MCF 10A (cell line): ENCODE measurements around the gene C1orf174. TPM values are rescaled to one million over a fixed set of nuclear protein-coding genes. Genes with fewer than 3 reads are reported as not detected.

Source experiments
- BruUV-seq: library from RNA; stranded (reverse); fragments of 400-500 nt; replicated peaks from 2 replicates; lab custom pipeline; 2021; lab: Mats Ljungman, UMichigan
- CTCF ChIA-PET: fragments of 300-600 bp; sonication (Branson Sonifier 250); formaldehyde crosslinking; extraction: SDS; loops from one replicate; lab custom pipeline; 2021; ENCODE audit warnings: antibody characterized with exemption, inconsistent platforms; lab: Yijun Ruan, JAX
- POLR2A ChIA-PET: fragments of 300-600, 350-650 bp; sonication (Branson Sonifier 250); formaldehyde crosslinking; extraction: SDS; loops from one replicate; lab custom pipeline; 2020; ENCODE audit warnings: antibody characterized with exemption, inconsistent platforms; lab: Yijun Ruan, JAX
- DNase-seq: peaks from one replicate; pipeline ENCODE4 v3.0.0-alpha.2; 2018; ENCODE audit not compliant: unreplicated experiment
- H3K27ac Mint-ChIP-seq: one replicate; pipeline ENCODE4 v1.8.0; 2022; ENCODE audit warnings: mild to moderate bottlenecking, low read depth, mixed read lengths; ENCODE audit not compliant: unreplicated experiment
- H3K27me3 Mint-ChIP-seq: one replicate; pipeline ENCODE4 v1.8.0; 2022; ENCODE audit warnings: mixed read lengths; ENCODE audit not compliant: insufficient read depth, unreplicated experiment
- H3K36me3 Mint-ChIP-seq: one replicate; pipeline ENCODE4 v1.8.0; 2022; ENCODE audit warnings: mild to moderate bottlenecking, moderate library complexity, mixed read lengths; ENCODE audit not compliant: insufficient read depth, unreplicated experiment
- H3K4me1 Mint-ChIP-seq: one replicate; pipeline ENCODE4 v1.8.0; 2022; ENCODE audit warnings: mixed read lengths; ENCODE audit not compliant: insufficient read depth, unreplicated experiment
- H3K4me3 Mint-ChIP-seq: one replicate; pipeline ENCODE4 v1.8.0; 2022; ENCODE audit warnings: mild to moderate bottlenecking, moderate library complexity, mixed read lengths; ENCODE audit not compliant: unreplicated experiment
- H3K9me3 Mint-ChIP-seq: one replicate; pipeline ENCODE4 v1.8.0; 2022; ENCODE audit warnings: mixed read lengths; ENCODE audit not compliant: unreplicated experiment
- intact Hi-C: fragments of 100-400 bp; cut with micrococcal nuclease; formaldehyde crosslinking; loops from 2 replicates; pipeline ENCODE4 v1.14.1; 2022
- total RNA-seq: library from RNA; stranded (reverse); gene quantifications from 2 replicates; pipeline ENCODE4 v1.2.3, GENCODE V29; 2022
- TF ChIP-seq, protein P1 (sequence below): fragments of 200-600 bp; IDR thresholded peaks from one replicate; pipeline ENCODE4 v1.8.0; 2022; ENCODE audit warnings: antibody characterized with exemption, mild to moderate bottlenecking; ENCODE audit not compliant: unreplicated experiment

The C1orf174 gene
- total RNA-seq, 1 experiment from 2014 or later: 24.4 TPM

DNA sequence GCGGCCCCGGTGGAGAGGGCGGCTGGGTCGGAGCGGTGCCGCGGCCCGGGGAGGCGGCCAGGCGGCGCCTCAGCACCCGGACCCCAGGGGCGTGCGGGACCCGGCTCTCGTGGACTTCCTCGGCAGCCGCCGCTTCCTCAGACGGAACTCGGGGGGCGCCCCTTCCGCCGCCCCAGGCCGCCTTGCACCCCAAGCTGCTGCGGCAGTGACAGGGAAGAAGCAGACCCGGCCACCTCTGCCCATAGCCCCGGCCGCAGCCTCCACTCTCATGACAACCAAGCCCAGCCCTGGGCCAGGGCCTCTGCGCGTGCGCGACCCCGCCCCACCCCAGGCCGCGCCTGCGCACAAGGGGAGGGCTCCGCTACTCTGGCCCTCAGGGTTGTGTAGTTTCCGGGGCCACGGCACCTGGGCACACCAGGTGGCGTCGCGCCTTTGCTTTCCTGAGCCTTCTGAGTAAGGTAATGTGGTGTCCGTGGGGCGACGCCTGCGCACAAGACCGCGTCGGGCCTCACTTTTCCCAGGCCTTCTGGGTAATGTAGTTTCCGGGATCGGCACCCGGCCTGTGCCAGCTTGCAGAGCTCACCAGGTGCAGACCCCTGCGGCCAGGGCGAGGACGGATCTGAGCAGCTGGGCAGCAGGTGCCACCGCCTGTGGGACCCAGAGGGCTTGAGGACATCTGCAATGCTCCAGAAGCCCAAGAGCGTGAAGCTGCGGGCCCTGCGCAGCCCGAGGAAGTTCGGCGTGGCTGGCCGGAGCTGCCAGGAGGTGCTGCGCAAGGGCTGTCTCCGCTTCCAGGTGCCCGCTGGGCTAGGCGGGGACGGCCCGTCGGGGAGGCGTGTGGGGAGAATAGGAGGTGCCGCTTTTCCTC, 42.9 kb downstream of the C1orf174 start, which contains the start of the genes CEP104 and DFFB:
Gene CEP104 (minus strand): TSS at position 289 of the 868 bp plus-strand sequence. CDS start 4,804 bp downstream, outside the sequence.
Gene DFFB (plus strand): TSS at position 554 of the 868 bp plus-strand sequence. CDS start 128 bp downstream, at position 682.
- no TSS peak for BruUV-seq
- CTCF ChIA-PET: interaction anchor here (0.6 to 2.0 kb wide), 9 partner anchors 11 to 1716 kb away, joined by 3 to 8 read pairs (median 3); partner anchors contain the start of gene LRRC47
- Mint-ChIP-seq H3K36me3 (peaks cover 5% of the 10 kb centered on the region), H3K9me3 (no peaks in the 10 kb centered on the region), H3K27ac (peak within 1 kb of the TSS; percentile 84), H3K4me1 (peaks cover 15% of the 10 kb centered on the region), H3K4me3 (peak within 1 kb of the TSS; percentile 97), H3K27me3 (no peaks in the 10 kb centered on the region)
- TF ChIP-seq, protein P1, sequence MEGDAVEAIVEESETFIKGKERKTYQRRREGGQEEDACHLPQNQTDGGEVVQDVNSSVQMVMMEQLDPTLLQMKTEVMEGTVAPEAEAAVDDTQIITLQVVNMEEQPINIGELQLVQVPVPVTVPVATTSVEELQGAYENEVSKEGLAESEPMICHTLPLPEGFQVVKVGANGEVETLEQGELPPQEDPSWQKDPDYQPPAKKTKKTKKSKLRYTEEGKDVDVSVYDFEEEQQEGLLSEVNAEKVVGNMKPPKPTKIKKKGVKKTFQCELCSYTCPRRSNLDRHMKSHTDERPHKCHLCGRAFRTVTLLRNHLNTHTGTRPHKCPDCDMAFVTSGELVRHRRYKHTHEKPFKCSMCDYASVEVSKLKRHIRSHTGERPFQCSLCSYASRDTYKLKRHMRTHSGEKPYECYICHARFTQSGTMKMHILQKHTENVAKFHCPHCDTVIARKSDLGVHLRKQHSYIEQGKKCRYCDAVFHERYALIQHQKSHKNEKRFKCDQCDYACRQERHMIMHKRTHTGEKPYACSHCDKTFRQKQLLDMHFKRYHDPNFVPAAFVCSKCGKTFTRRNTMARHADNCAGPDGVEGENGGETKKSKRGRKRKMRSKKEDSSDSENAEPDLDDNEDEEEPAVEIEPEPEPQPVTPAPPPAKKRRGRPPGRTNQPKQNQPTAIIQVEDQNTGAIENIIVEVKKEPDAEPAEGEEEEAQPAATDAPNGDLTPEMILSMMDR: no peak
- peak; percentile 98 for DNase-seq
- intact Hi-C loops: loop anchor here (1.0 kb wide), 1 partner anchor 43 kb away; the partner anchor contains the start of gene C1orf174
- POLR2A ChIA-PET: interaction anchor here (0.6 to 3.3 kb wide), 9 partner anchors 9 to 1466 kb away, joined by 3 to 47 read pairs (median 4); partner anchors contain the start of genes C1orf174, LRRC47, MORN1 and RER1

DNA sequence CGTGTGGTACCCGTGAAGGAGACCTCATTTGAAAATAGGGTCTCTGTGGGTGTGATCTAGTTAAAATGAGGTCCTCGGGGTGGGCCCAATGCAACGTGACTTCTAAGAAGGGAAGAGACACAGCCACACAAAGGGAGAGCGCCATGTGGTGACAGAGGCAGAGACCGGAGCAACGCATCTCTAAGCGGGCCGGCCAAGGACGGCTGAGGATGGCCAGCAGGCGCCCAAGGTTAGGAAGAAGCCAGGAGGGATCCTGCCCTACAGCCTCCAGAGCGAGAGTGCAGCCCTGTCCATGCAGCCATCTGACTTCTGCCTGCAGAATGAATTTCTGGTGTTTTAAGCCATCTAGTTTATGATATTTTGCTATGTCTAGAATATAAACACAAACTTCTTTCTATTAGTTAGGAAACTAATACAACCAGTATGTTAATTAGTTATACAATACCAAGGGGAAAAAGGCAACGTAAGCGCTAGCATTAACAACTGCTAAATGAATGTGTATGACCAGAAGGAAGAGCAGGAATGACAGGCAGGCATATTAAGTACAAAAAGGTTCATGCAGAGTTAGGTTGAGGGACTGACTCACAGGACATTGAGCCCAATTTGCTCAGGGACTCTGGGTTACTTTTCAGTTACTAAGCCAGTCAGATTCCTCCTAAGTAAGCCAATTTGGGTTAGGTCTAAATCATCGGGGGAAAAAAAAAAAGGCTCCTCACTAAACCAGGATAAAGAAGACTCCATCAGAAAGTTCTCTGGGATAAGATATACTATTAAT, 47.2 kb downstream of the C1orf174 start:
- BruUV-seq: no TSS peak
- no peak overlapping the region for H3K4me3 Mint-ChIP-seq
- H3K4me1 Mint-ChIP-seq: peaks cover 7% of the 10 kb centered on the region
- TF ChIP-seq, protein P1: no peak
- ChIA-PET POLR2A (no interaction called here), CTCF (no interaction called here)
- H3K9me3 Mint-ChIP-seq: no peaks in the 10 kb centered on the region
- no peaks in the 10 kb centered on the region for H3K27me3 Mint-ChIP-seq
- DNase-seq: no peak
- intact Hi-C loops: no loop called here
- H3K36me3 Mint-ChIP-seq: peaks cover 31% of the 10 kb centered on the region
- no peak overlapping the region for H3K27ac Mint-ChIP-seq

DNA sequence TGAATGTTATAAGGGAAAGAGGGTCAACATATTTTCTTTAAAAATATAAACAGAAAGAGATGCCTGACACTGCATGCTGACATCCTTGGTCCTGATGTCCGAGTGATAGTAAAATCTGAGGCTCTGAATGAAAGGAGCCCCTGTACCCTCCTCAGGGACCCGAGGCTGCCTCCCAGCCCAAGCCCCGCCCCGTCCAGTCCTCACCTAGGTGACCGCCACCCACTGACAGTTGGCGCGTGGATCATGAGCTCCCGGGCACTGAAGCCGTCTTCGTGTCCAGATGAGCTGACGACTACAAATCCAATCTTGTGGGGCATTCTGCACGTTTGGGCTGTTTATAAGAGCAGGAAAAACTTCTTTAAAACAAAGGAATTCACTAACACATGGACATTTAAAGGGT, 48.0 kb downstream of the C1orf174 start:
- ChIA-PET POLR2A (no interaction called here), CTCF (no interaction called here)
- no TSS peak for BruUV-seq
- intact Hi-C loops: no loop called here
- Mint-ChIP-seq H3K4me3 (no peak overlapping the region), H3K27ac (no peak overlapping the region), H3K36me3 (peaks cover 39% of the 10 kb centered on the region), H3K4me1 (peaks cover 7% of the 10 kb centered on the region), H3K27me3 (no peaks in the 10 kb centered on the region), H3K9me3 (no peaks in the 10 kb centered on the region)
- no peak for DNase-seq
- TF ChIP-seq, protein P1: no peak

DNA sequence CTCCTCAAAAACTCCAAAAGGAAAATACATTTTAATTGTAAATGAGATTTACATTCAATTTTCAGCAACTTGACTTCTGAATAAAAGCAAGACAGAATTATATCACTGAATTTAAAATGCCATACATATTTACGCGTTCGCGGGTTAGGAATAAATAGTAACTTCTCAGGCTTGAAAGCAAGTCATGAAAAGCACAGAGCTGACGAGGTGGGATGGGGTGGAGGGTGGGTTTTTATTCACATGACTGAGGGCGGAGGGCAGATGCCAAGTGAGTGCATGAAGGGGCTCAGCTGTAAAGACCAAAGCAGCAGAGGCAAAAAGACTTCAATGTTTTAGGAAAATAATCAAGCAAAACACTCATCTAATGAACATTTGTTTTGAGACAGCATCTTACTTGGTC, 48.8 kb downstream of the C1orf174 start:
- BruUV-seq: no TSS peak

More for the DNA sequence above, 48.8 kb downstream of the C1orf174 start:
- DNase-seq: no peak
- TF ChIP-seq, protein P1: no peak
- ChIA-PET CTCF (no interaction called here), POLR2A (no interaction called here)
- Mint-ChIP-seq H3K27ac (no peak overlapping the region), H3K4me3 (no peak overlapping the region), H3K9me3 (no peaks in the 10 kb centered on the region), H3K4me1 (peaks cover 7% of the 10 kb centered on the region), H3K36me3 (peaks cover 47% of the 10 kb centered on the region), H3K27me3 (no peaks in the 10 kb centered on the region)
- intact Hi-C loops: no loop called here
